Measurements from ENCODE around the gene CABP2.

CABP2 gene

DNA sequence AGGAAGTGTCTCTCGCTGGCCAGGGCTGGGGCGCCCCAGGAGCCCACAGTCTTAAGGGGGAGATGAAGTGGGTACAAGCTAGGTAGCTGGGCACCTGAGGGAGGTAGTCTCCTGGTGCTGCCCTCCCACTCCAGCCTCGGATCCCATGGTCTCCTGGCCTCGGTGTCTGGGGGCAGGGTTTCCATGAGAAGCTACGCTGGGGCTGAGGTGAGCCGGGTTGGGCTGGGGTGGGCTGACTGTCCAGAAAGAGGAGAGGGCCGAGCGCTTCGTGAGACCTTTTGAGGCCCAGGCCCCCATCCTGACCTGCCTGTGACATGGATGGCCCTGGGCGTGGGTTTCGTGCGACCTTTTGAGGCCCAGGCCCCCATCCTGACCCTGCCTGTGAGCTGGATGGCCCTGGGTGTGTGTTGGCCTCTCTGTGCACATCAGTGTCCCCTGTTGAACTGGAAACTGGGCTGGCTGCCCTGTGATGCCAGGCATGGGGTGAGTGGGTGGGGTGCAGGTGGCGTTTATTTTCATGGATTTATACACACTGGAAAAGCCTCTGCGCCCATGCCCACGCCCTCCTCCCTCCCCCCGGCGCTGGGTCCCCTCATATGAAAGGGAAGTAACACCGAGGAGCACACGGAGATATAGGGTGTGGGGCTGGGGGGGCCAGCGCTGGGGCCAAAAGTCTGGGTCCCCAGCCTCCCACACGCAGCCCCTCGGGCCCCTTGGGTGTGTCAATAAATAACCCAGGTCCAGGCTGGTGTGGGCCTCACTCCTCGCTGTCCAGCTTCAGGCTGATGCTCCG, 31.8 kb downstream of the CABP2 start:
- Histone ChIP-seq H3F3A (ENCODE audit: insufficient read depth, low read length) (no peaks in the 10 kb centered on the region), H3K9me2 (ENCODE audit: low read depth, low read length) (no peaks in the 10 kb centered on the region), H3K9me3 (ENCODE audit: low read length) (no peaks in the 10 kb centered on the region), H3K27ac (ENCODE audit: low read depth, low read length, poor library complexity, severe bottlenecking) (no peak overlapping the region), H2AFZ (ENCODE audit: low read length) (no peak overlapping the region), H3K27me3 (ENCODE audit: insufficient read depth, low read length) (no peaks in the 10 kb centered on the region), H3K79me2 (ENCODE audit: insufficient read depth, low read length) (no peaks in the 10 kb centered on the region), H3K4me2 (ENCODE audit: low read length) (no peak overlapping the region), H3K4me3 (ENCODE audit: low read depth, low read length, poor library complexity, severe bottlenecking) (no peak overlapping the region), H3K4me1 (ENCODE audit: insufficient read depth, low read length, severe bottlenecking) (peaks cover 11% of the 10 kb centered on the region), H3K9ac (ENCODE audit: low read length) (no peak overlapping the region), H3K36me3 (ENCODE audit: insufficient read depth, low read length) (peaks cover 65% of the 10 kb centered on the region; the same call in 1 of the 2 replicates), H4K20me1 (ENCODE audit: insufficient read depth, low read length) (no peaks in the 10 kb centered on the region)
- TF ChIP-seq, protein P1, sequence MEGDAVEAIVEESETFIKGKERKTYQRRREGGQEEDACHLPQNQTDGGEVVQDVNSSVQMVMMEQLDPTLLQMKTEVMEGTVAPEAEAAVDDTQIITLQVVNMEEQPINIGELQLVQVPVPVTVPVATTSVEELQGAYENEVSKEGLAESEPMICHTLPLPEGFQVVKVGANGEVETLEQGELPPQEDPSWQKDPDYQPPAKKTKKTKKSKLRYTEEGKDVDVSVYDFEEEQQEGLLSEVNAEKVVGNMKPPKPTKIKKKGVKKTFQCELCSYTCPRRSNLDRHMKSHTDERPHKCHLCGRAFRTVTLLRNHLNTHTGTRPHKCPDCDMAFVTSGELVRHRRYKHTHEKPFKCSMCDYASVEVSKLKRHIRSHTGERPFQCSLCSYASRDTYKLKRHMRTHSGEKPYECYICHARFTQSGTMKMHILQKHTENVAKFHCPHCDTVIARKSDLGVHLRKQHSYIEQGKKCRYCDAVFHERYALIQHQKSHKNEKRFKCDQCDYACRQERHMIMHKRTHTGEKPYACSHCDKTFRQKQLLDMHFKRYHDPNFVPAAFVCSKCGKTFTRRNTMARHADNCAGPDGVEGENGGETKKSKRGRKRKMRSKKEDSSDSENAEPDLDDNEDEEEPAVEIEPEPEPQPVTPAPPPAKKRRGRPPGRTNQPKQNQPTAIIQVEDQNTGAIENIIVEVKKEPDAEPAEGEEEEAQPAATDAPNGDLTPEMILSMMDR (IDR thresholded peaks at IDR 0.05; ENCODE audit: low read length) = no peak
- no peak for TF ChIP-seq EZH2 (IDR thresholded peaks at IDR 0.05; ENCODE audit: borderline replicate concordance, low read length)

DNA sequence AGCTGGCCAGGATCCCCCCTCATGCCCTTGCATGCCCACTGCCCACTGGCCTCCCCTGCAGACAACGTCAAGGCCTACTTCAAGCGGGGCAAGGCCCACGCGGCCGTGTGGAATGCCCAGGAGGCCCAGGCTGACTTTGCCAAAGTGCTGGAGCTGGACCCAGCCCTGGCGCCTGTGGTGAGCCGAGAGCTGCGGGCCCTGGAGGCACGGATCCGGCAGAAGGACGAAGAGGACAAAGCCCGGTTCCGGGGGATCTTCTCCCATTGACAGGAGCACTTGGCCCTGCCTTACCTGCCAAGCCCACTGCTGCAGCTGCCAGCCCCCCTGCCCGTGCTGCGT, 32.5 kb downstream of the CABP2 start:
- no peaks in the 10 kb centered on the region for H3F3A ChIP-seq (ENCODE audit: insufficient read depth, low read length)
- H3K9ac ChIP-seq (ENCODE audit: low read length) = no peak overlapping the region
- H3K4me1 ChIP-seq (ENCODE audit: insufficient read depth, low read length, severe bottlenecking) = peaks cover 19% of the 10 kb centered on the region
- H2AFZ ChIP-seq (ENCODE audit: low read length) = no peak overlapping the region
- H3K79me2 ChIP-seq (ENCODE audit: insufficient read depth, low read length) = no peaks in the 10 kb centered on the region
- TF ChIP-seq, protein P1 (IDR thresholded peaks at IDR 0.05; ENCODE audit: low read length) = no peak
- TF ChIP-seq EZH2 (IDR thresholded peaks at IDR 0.05; ENCODE audit: borderline replicate concordance, low read length) = no peak
- no peak overlapping the region for H3K4me2 ChIP-seq (ENCODE audit: low read length)
- peaks cover 65% of the 10 kb centered on the region; the same call in 1 of the 2 replicates for H3K36me3 ChIP-seq (ENCODE audit: insufficient read depth, low read length)
- H3K27ac ChIP-seq (ENCODE audit: low read depth, low read length, poor library complexity, severe bottlenecking) = no peak overlapping the region
- H3K9me3 ChIP-seq (ENCODE audit: low read length) = no peaks in the 10 kb centered on the region
- no peaks in the 10 kb centered on the region for H3K9me2 ChIP-seq (ENCODE audit: low read depth, low read length)
- no peaks in the 10 kb centered on the region for H3K27me3 ChIP-seq (ENCODE audit: insufficient read depth, low read length)
- H4K20me1 ChIP-seq (ENCODE audit: insufficient read depth, low read length) = no peaks in the 10 kb centered on the region
- H3K4me3 ChIP-seq (ENCODE audit: low read depth, low read length, poor library complexity, severe bottlenecking) = no peak overlapping the region

DNA sequence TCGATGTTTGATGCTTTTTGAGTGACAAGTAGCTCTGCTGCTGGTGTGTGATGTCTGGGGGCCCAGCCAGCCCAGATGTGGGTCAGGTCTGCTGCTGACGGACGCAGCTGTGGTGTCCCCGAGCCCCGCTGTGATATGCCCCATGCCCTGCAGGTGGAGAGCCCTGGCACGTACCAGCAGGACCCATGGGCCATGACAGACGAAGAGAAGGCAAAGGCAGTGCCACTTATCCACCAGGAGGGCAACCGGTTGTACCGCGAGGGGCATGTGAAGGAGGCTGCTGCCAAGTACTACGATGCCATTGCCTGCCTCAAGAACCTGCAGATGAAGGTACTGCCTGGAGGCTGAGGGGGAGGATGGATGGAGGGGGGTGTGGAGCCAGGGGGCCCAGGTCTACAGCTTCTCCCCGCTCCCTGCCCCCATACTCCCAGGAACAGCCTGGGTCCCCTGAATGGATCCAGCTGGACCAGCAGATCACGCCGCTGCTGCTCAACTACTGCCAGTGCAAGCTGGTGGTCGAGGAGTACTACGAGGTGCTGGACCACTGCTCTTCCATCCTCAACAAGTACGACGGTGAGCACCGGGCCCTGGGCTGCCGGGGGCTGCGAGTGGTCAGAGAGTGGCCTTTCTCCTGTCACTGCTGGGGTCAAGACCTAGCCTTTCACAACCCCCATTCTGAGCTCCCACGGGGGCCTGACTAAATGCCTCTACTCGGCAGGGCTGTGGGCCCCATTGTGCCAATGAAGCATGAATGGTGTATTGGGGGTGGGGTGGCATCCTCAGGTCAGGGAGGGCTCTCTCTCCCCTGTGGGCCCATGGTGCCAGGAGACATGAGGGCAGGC, 33.1 kb downstream of the CABP2 start:
- no peak overlapping the region for H3K4me3 ChIP-seq (ENCODE audit: low read depth, low read length, poor library complexity, severe bottlenecking)
- H3K79me2 ChIP-seq (ENCODE audit: insufficient read depth, low read length) = no peaks in the 10 kb centered on the region
- H3K27ac ChIP-seq (ENCODE audit: low read depth, low read length, poor library complexity, severe bottlenecking) = peak overlapping the region; percentile 33
- no peaks in the 10 kb centered on the region for H3K9me3 ChIP-seq (ENCODE audit: low read length)
- H3K4me1 ChIP-seq (ENCODE audit: insufficient read depth, low read length, severe bottlenecking) = peaks cover 25% of the 10 kb centered on the region
- no peak overlapping the region for H2AFZ ChIP-seq (ENCODE audit: low read length)
- no peak for TF ChIP-seq EZH2 (IDR thresholded peaks at IDR 0.05; ENCODE audit: borderline replicate concordance, low read length)
- TF ChIP-seq, protein P1 (IDR thresholded peaks at IDR 0.05; ENCODE audit: low read length) = no peak
- no peak overlapping the region for H3K9ac ChIP-seq (ENCODE audit: low read length)
- H3K27me3 ChIP-seq (ENCODE audit: insufficient read depth, low read length) = no peaks in the 10 kb centered on the region
- no peaks in the 10 kb centered on the region for H4K20me1 ChIP-seq (ENCODE audit: insufficient read depth, low read length)
- H3F3A ChIP-seq (ENCODE audit: insufficient read depth, low read length) = 0 out of 2 replicates have a peak, but pooled peaks cover 2% of the 10 kb centered on the region
- no peaks in the 10 kb centered on the region for H3K9me2 ChIP-seq (ENCODE audit: low read depth, low read length)
- no peak overlapping the region for H3K4me2 ChIP-seq (ENCODE audit: low read length)
- H3K36me3 ChIP-seq (ENCODE audit: insufficient read depth, low read length) = peaks cover 63% of the 10 kb centered on the region; the same call in 1 of the 2 replicates
